IPS-NIHi7 (cell line): ENCODE data around the gene KIF22.
A peak's percentile ranks its signal among the peaks of the same experiment; 100 is the strongest.
"Not testable (repeated sequence)": the region's sequence is repeated elsewhere in the genome, so short reads cannot be mapped to it uniquely, and the experiment has no call there.

Experiments used
- DNase-seq: peaks from one replicate; pipeline ENCODE4 v3.0.0; 2012; ENCODE audit warnings: mixed read lengths; ENCODE audit errors: extremely low spot score

KIF22 gene

DNA sequence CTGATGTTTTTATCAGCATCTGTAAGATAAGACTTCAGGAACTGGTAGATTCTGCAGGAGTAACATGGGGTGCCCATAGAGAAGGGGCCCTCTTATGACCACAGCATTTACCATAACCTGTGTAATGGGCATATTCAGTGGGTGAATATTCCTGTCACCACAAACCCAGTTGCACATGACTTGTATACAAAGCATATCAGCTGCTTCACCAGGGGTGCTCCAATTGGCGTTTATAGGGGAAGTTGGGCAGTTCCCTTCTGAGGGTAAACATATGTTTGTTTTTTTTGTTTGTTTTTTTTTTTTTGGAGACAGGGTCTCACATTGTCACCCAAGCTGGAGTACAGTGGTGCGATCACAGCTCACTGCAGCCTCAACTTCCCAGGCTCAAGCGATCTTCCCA, 24.0 kb upstream of the KIF22 start:
- DNase-seq, result no peak

DNA sequence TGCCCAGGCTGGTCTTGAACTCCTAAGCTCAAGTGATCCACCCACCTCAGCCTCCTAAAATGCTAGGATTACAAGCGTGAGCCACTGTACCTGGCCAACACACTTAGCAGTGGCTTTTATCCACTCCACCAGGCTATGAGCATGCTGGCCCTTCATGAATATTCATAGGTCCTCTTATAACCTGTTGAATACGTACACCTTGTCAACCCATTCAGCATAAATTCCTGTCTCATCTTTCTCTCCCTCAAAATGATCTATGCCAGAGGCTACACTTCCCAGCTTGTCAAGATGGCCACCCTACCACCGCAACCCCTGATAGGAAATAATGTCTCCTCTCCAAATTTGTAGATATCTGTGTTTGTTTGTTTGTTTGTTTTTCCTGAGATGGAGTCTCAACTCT, 23.5 kb upstream of the KIF22 start:
- DNase-seq, result no peak

DNA sequence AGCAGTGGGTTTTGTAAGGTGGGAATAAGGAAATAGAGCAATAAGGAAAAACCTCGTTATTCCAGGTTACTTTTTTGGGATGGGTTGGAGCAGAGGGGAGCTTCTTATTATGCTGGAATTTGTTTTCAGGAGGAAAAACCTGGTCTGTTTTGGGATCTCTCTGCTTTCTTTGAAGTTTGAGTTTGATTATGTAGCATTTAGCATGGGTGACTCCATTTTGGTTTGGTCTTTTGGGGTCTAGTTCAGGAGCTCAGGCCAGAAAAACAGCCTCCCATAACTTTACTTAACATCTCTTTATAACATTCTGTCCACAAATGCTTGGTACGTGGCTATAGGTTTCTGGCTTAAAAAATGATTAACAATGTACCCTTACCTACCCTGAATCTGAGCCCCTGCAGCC, 21.0 kb upstream of the KIF22 start:
- no peak for DNase-seq

DNA sequence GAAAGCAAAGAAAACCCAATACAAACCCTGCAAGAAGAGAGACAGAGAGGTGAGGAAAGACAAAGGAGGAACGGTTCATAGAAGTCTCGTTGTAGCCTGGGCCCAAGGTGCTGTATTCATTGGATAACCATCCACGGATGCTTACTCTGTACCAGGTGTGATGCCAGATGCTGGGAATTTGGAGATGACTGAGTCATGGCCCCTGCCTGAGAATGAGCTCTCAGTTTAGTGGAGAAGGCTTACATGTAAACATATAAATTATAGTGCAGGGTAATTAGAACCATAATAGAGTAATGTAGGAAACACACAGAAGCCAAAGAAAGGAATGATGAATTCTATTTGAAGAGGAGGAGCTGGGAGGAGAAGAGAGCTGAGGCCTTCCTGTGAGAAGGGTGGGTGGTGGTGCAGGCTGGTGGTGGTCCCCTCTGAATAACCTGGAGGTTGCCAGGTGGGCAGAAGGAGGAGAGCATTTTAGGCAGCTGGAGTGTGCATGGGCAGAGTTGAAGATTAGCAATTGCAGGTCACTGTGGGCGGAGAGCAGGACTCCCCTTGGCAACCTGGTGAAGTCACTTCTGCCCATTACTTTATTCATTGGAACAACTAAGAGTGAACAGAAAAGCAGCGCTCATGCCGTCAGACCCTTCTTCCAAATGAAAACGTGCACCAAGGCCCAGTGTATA, 20.2 kb upstream of the KIF22 start:
- DNase-seq, result no peak

DNA sequence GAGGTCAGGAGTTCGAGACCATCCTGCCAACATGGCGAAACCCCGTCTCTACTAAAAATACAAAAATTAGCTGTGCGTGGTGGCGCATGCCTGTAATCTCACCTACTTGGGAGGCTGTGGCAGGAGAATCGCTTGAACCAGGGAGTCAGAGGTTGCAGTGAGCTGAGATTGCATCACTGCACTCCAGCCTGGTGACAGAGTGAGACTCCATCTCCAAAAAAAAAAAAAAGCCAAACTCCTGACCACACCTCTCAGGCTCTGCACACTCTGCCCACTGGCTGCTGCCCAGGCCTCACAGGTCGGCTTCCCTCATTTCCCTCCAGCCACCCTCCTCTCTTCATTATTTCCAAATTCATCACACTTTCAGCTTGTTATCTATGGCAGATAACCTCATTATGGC, 18.2 kb upstream of the KIF22 start:
- DNase-seq, result not testable (repeated sequence)

DNA sequence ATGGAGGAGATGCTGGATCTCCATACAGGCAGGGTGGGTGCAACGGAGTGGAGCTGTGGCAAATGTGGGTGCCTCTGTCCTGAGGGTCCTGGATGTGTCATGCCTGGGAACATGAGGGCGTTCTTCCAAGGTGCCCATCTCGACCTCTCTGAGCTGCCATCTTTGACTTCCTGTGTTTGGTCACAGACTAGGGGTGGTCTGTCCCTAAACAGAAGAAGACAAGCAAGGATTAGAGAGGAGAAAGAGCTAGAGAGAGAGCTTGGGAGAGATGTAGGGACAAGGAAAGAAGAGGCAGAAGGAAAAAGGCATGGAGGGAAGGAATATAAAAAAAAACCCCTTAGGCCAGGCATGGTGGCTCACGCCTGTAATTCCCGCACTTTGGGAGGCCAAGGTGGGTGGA, 15.8 kb upstream of the KIF22 start:
- no peak for DNase-seq

DNA sequence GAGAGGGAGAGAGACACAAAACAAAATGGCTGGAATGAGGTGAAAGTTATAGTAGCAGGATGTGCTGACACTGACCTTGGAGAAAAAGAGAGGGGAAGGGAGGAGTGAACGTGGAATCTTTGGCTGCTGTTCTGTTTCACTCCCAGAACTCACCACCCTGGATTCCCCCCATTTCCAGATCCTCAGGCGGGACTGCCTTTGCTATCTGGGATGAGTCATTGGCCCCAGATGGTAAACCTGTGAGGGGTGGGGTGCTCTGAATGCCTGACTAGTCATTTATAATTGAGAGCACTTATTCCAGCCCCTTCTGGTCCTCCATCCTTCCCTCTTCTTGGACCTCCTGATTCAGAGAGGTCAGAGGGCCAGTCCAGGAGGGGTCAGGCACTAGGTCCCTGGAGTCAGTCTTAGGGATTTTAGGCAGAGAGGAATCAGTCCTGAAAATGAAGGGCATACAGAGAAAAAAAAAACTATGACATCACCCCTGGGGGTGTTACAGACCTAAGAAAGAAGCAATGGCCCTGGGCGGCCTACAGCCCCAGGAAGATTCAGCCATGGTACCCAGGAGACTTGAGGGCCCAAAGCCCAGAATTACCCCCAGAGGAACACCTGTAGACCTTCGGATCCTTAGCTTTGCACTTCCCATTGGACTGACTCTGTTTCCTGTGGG, 14.7 kb upstream of the KIF22 start:
- DNase-seq, result no peak

DNA sequence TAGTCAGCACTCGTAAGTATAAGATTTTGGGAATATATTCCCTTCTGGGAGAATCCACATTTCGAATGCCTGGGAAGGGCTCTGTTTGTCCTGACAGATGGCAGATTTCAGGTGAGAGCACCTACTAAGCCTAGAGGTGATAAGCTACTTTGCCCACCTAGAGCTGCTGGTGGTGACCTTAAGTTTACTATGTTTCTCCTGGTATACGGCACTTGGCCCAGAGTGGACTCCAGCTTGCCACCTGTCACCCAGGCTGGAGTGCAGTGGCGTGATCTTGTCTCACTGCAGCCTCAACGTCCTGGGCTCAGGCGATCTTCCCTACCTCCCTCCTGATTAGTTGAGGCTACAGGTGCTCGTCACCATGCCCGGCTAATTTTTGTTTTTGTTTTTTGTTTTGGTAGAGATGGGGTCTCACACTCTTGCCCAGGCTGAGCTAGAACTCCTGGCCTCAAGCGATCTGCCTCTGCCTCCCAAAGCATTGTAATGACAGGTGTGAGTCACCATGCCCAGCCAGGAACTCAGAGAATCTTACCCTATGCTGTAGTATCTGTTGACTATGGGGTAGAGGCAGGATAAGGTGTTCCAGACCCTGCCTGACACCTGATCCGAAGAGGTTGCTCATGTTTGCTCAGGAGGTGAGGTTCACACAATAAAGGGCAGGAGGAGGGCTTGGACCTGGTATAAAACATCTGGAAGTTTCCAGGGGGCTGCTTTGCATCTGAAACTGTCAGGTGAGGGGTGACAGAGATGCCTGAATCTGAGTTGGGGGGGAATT, 12.8 kb upstream of the KIF22 start, which contains the start of gene ZG16:
Gene ZG16 (plus strand): TSS at position 681 of the 775 bp plus-strand sequence. CDS start 1,011 bp downstream, outside the sequence.
- DNase-seq, result no peak

DNA sequence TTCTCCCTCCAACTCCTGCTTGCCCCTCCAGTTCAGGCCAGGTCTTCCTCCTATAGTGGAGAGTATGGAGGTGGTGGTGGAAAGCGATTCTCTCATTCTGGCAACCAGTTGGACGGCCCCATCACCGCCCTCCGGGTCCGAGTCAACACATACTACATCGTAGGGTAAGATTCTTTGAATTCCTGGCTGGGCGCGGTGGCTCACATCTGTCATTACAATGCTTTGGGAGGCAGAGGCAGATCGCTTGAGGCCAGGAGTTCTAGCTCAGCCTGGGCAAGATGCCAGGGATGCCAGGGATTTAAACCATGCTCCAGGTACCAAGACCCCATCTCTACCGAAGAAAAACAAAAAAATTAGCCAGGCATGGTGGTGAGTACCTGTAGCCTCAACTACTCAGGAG, 11.1 kb upstream of the KIF22 start:
- no peak for DNase-seq

DNA sequence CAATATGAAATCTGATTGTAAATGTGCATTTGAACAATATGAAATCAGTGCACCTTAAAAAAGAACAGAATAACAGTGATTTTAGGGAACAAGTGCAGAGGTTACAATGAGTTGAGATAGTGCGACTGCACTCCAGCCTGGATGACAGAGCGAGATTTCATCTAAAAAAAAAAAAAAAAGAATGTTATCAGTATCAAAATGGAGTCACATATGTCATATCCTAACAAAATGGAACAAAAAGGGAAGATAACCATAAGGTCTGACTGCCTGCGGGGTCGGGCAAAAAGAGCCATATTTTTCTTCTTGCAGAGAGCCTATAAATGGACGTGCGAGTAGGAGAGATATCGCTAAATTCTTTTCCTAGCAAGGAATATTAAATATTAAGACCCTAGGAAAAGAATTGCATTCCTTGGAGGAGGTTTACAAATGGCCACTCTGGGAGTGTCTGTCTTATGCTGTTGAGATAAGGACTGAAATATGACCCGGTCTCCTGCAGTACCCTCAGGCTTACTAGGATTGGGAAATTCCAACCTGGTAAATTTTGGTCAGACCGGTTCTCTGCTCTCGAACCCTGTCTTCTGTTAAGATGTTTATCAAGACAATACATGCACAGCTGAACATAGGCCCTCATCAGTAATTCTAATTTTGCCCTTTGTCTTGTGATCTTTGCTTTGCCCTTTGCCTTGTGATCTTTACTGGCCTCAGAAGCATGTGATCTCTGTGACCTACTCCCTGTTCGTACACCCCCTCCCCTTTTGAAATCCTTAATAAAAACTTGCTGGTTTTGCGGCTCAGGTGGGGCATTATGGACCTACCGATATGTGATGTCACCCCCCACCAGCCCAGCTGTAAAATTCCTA, 7.2 kb upstream of the KIF22 start:
- not testable (repeated sequence) for DNase-seq

DNA sequence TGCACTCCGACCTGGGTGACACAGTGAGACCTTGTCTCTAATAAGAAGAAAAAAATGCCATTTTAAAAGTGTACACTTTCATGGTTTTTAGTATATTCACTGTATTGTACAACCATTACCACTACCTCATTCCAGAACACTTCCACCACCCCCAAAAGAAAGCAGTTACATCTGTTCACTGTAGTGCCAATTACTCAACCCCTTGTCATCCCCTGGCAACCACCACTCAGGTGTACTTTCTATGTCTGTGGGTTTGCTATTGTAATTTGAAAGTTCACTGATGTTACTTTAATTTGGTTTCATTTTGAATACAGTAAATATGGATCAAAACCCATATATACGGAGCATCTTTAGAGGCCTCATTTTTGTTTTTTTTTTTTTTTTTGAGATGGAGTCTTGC, 6.4 kb upstream of the KIF22 start:
- DNase-seq, result no peak

DNA sequence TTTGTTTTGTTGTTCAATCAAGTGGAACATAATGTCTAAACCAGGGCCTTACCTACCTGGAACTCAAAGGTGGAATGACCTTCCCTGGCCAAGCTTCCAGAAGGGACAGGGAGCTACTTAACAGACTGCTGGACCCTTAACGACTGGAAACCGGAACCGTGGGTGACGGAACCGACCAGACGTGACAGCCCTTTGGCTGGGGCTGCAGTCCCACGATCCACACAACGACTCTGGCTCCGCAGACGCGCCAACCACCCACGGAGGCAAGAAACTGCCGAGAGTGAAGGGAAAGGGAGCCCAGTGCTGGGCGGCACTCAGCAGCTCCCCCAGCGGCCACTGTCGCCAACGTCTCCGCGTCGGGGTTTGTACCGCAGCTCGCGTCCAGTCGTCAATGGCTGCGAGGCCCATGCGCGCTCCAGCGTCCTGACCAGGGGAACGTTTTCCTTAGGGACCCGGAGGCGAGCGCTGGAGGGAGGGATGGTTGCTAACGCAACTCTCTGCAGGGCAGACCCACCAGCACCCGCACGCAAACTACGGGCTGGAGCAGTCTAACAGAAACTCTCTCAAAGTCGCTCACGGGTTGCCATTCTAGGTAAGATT, 5.5 kb upstream of the KIF22 start:
- DNase-seq, result peak; percentile 94

DNA sequence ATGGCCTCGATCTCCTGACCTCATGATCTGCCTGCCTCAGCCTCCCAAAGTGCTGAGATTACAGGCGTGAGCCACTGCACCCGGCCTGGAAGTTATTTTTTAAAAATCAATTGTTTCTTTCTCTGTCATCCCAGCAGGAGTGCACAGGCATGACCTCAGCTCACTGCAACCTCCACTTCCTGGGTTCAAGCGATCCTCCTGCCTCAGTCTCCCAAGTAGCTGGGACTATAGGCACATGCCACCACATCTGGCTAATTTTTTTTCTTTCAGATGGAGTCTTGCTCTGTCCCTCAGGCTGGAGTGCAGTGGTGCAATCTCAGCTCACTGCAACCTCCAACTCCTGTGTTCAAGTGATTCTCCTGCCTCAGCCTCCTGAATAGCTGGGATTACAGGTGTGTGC, 3.4 kb upstream of the KIF22 start:
- not testable (repeated sequence) for DNase-seq

DNA sequence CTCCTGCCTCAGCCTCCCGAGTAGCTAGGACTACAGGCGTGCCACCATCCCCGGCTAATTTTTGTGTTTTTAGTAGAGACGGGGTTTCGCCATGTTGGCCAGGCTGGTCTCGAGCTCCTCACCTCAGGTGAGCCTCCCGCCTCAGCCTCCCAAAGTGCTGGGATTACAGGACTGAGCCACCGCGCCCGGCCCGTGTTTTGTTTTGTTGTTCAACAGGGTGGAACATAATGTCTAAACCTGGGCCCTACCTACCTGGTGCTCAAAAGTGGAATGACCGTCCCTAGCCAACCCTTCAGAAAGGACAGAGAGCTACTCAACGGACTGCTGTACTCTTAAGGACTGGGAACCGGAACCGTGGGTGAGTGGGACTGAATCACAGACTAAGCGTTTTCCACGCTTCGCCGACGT, 772 bp upstream of the KIF22 start:
- no peak for DNase-seq

DNA sequence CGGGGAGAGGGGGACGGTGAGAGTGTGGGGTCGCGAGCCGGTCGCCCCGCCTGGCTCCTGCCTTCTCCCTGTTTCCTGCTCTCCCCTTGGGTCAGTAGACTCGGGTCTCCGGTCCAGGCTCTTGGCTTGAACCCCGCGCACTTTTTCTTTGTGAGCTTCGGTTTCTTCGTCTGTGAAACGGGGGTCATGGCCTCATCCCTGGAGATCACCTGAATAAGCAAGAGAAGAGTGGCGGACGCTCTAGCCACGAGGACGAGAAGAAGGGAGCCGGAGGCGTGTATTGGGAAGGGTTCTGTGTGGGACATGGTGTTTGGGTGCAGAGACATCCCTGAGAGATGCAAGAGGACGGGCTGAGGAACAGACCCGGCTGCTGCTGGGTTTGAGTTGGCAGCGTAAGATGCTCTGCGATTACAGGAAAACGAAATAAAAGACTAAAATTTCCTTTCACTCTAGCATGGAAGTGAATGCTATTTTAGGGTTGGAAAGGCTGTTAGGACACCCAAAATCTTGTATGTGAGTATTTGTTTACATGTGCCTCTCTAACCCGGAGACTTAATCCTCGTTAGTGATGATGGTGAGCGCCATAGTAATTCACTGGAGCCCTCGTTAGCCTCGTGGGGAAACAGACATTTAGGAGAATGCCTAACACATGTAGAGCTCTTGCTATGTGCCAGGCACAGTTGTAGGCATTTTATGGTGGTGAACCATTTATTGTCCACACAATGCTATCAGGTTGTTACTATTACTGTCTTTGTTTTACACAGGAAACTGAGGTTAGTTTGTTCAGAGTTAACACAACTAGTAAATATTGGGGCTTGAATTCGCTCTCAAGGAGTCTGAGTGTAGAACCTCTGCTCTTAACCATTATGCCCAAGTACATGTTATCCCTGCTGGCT, 646 bp downstream of the KIF22 start:
- no peak for DNase-seq

DNA sequence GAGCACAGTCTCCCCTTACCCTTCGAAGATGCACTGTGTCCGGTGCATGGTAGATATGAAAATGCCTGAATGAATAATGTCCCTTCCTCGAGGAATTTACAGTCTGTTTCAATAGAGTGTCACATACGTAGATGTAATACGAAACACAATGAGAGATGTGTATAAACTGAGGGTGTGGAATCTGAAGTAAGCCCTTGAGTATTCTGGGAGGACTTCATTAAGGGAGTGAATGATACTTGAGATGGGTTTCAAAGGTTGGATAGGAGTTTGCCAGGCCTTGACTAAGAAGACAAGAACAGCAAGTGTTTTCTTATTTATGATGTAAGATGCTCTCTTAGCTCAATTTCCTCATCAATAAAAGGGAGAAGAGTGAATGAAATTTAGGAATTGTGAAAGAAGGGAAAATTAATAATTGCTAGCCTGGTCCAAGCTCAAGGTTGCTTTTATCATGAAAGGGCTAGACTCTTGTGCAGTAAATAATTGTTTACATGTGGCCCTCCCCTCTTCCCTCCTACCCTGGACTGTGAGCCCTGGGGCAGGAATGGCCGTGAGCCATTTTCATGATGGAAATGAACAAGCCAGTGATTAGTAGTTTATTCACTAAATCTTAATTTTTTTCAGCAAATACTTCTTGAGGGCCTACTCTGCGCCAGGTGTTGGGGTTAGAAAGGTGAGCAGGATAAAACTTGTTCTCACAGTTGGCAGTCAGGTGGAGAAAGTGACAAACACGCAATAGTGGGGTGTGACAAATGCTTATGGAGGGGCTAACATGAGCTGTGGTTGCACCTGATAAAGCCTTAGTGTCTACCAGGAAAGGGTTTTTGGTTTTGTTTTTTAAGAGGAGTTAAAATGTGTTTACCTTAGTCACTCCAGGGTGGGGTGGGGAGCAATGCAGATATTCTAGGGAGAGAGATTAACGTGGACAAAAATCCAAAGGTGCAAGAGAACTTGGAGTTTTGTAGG, 1.6 kb downstream of the KIF22 start:
- DNase-seq, result no peak

DNA sequence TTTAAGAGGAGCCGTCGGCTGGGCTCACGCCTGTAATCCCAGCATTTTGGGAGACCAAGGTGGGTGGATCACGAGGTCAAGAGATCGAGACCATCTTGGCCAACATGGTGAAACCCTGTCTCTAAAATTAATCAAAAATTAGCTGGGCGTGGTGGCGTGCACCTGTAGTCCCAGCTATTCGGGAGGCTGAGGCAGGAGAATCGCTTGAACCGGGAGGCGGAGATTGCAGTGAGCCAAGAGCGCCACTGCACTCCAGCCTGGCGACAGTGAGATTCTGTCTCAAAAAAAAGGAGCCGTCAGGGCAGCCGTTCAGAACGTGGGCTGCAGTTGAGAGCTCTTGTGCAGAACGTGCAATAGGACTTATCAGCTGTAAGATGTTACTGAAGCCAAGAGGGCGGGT, 2.6 kb downstream of the KIF22 start:
- DNase-seq, result not testable (repeated sequence)

DNA sequence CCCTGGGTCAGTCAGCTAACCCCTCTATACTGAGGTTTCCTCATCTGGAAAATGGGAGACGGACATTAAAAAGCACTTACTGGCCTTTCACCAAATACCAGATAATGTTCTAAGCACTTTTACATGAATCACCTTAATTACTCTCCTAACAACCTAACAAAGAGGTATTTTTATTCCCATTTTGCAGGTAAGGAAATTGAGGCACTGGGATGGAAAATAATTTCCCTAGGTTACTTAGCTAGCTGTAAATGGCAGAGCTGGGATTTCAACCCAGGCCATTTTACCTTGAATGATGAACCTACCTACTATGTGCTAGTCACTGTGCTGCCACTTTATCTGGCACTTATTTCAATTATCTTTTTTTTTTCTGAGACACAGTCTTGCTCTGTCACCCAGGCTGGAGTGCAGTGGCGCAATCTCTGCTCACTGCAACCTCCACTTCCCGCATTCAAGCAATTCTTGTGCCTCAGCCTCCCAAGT, 3.7 kb downstream of the KIF22 start:
- no peak for DNase-seq

DNA sequence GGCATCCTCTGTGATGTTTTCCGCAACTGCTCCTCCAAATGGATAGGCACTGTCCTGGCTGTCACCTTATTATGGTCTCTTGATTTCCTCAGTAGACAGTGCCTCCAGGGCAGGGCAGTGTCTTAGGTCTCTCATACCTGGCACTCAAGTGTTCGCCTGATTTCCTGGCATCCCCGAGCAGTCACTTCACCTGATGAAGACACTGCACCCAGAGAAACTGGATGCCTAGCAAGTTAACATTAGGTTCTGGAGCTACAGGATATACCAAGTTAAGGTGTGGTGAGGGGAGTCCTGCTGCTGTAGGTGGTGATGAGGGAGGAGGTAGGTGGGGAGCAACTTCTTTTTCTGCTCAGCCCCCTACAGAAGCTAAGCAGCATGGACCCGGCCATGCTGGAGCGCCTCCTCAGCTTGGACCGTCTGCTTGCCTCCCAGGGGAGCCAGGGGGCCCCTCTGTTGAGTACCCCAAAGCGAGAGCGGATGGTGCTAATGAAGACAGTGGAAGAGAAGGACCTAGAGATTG, 11.9 kb downstream of the KIF22 start:
- no peak for DNase-seq
